ENCODE data around the gene PPP2R1B. TPM values are rescaled to one million over a fixed set of nuclear protein-coding genes. Genes with fewer than 3 reads are reported as not detected.

PPP2R1B gene
- polyA plus RNA-seq, 1 donor from 2014 or later = 10.4 TPM

DNA sequence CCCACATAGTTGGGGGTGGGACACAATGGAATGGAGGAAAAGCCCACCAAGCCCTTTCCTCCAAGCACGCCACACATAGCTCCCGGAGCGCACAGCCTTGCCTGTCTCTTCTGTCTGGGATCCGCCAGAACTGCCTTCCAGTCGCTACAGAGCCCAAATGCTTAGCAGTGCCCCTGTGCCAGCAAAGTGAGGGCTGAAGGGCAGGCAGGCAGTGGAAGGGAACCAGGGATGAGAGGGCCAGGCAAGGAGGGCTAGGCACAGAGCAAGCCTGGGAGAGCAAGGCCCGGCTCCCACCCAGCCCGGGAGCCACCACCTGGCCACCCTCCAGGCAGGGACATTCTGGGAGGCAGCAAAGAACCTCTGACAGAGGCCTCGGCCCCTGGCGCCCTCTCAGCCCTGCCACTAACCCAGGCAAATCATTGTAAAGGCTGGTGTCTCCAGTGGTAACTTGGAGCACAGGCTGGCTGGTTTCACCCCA lies 32.5 kb downstream of the PPP2R1B start:
- H3K9me2 ChIP-seq (ENCODE audit: insufficient read depth, low read length) = no peaks in the 10 kb centered on the region
- no peak overlapping the region for H3K4me3 ChIP-seq (ENCODE audit: low read length)
- H3K79me2 ChIP-seq (replicated peaks; ENCODE audit: insufficient read depth, low read length) = no peaks in the 10 kb centered on the region
- H3K36me3 ChIP-seq (ENCODE audit: insufficient read depth, low read length) = no peaks in the 10 kb centered on the region
- no peaks in the 10 kb centered on the region for H3F3A ChIP-seq (ENCODE audit: insufficient read depth, low read length, poor library complexity, severe bottlenecking)
- no peak overlapping the region for H3K9ac ChIP-seq (ENCODE audit: low read length)
- no peaks in the 10 kb centered on the region for H4K20me1 ChIP-seq (ENCODE audit: insufficient read depth)
- no peaks in the 10 kb centered on the region for H3K27me3 ChIP-seq (ENCODE audit: insufficient read depth, low read depth, low read length)
- no peak overlapping the region for H3K4me2 ChIP-seq (ENCODE audit: low read length)
- no peak for TF ChIP-seq SMC3 (conservative IDR thresholded peaks at IDR 0.05; ENCODE audit: poor library complexity)
- TF ChIP-seq POLR2AphosphoS5 (IDR thresholded peaks at IDR 0.05) = no peak
- no peak for TF ChIP-seq EZH2 (IDR thresholded peaks at IDR 0.05; ENCODE audit: borderline replicate concordance, insufficient read depth, low read length, poor library complexity, severe bottlenecking)
- TF ChIP-seq MXI1 (conservative IDR thresholded peaks at IDR 0.05; ENCODE audit: poor library complexity, severe bottlenecking) = no peak
- no peak for TF ChIP-seq CTCF (IDR thresholded peaks at IDR 0.05; ENCODE audit: poor library complexity, severe bottlenecking)
- TF ChIP-seq RAD21 (conservative IDR thresholded peaks at IDR 0.05) = no peak
- TF ChIP-seq, protein P1, sequence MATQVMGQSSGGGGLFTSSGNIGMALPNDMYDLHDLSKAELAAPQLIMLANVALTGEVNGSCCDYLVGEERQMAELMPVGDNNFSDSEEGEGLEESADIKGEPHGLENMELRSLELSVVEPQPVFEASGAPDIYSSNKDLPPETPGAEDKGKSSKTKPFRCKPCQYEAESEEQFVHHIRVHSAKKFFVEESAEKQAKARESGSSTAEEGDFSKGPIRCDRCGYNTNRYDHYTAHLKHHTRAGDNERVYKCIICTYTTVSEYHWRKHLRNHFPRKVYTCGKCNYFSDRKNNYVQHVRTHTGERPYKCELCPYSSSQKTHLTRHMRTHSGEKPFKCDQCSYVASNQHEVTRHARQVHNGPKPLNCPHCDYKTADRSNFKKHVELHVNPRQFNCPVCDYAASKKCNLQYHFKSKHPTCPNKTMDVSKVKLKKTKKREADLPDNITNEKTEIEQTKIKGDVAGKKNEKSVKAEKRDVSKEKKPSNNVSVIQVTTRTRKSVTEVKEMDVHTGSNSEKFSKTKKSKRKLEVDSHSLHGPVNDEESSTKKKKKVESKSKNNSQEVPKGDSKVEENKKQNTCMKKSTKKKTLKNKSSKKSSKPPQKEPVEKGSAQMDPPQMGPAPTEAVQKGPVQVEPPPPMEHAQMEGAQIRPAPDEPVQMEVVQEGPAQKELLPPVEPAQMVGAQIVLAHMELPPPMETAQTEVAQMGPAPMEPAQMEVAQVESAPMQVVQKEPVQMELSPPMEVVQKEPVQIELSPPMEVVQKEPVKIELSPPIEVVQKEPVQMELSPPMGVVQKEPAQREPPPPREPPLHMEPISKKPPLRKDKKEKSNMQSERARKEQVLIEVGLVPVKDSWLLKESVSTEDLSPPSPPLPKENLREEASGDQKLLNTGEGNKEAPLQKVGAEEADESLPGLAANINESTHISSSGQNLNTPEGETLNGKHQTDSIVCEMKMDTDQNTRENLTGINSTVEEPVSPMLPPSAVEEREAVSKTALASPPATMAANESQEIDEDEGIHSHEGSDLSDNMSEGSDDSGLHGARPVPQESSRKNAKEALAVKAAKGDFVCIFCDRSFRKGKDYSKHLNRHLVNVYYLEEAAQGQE (IDR thresholded peaks at IDR 0.05; ENCODE audit: borderline replicate concordance) = no peak
- TF ChIP-seq TAF1 (IDR thresholded peaks at IDR 0.05; ENCODE audit: low read depth) = no peak
- TF ChIP-seq EP300 (conservative IDR thresholded peaks at IDR 0.05; ENCODE audit: poor library complexity, severe bottlenecking) = no peak
- no peaks in the 10 kb centered on the region for H3K9me3 ChIP-seq (ENCODE audit: low read length)
- H2AFZ ChIP-seq (ENCODE audit: low read depth, low read length) = no peak overlapping the region
- H3K27ac ChIP-seq (ENCODE audit: low read length) = no peak overlapping the region

DNA sequence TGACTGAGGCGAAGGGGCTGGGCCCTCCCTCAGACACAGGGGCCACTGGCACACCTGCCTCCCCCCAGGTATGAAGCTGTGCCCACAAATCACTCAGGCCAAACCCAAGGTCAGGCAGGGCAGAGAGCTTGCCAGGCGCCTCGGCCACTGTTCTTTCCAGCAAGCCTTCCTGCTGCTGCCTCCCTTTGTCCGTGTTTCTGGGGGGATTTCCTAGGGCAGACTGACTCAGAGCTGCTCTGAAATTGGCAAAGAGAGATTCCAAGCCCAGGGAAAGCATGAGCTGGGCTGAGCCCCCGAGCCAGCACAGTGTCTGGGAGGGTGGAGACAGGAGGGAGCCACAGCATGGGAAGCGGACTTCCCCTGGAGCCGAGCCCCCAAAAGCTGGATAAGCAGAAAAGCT lies 33.2 kb downstream of the PPP2R1B start:
- no peaks in the 10 kb centered on the region for H3K9me3 ChIP-seq (ENCODE audit: low read length)
- H3F3A ChIP-seq (ENCODE audit: insufficient read depth, low read length, poor library complexity, severe bottlenecking) = no peaks in the 10 kb centered on the region
- no peaks in the 10 kb centered on the region for H3K9me2 ChIP-seq (ENCODE audit: insufficient read depth, low read length)
- TF ChIP-seq CTCF (IDR thresholded peaks at IDR 0.05; ENCODE audit: poor library complexity, severe bottlenecking) = no peak
- no peak for TF ChIP-seq POLR2AphosphoS5 (IDR thresholded peaks at IDR 0.05)
- TF ChIP-seq, protein P1 (IDR thresholded peaks at IDR 0.05; ENCODE audit: borderline replicate concordance) = no peak
- no peak for TF ChIP-seq MXI1 (conservative IDR thresholded peaks at IDR 0.05; ENCODE audit: poor library complexity, severe bottlenecking)
- TF ChIP-seq EZH2 (IDR thresholded peaks at IDR 0.05; ENCODE audit: borderline replicate concordance, insufficient read depth, low read length, poor library complexity, severe bottlenecking) = no peak
- no peaks in the 10 kb centered on the region for H3K36me3 ChIP-seq (ENCODE audit: insufficient read depth, low read length)
- H3K4me3 ChIP-seq (ENCODE audit: low read length) = no peak overlapping the region
- no peaks in the 10 kb centered on the region for H4K20me1 ChIP-seq (ENCODE audit: insufficient read depth)
- H3K4me2 ChIP-seq (ENCODE audit: low read length) = no peak overlapping the region
- no peak overlapping the region for H2AFZ ChIP-seq (ENCODE audit: low read depth, low read length)
- H3K79me2 ChIP-seq (replicated peaks; ENCODE audit: insufficient read depth, low read length) = no peaks in the 10 kb centered on the region
- H3K27me3 ChIP-seq (ENCODE audit: insufficient read depth, low read depth, low read length) = no peaks in the 10 kb centered on the region
- H3K27ac ChIP-seq (ENCODE audit: low read length) = no peak overlapping the region
- no peak overlapping the region for H3K9ac ChIP-seq (ENCODE audit: low read length)

Data from neural cell (in vitro differentiated cells).